HepG2 (cell line): ENCODE data around the gene SPTSSA. TPM values are rescaled to one million over a fixed set of nuclear protein-coding genes. Genes with fewer than 3 reads are reported as not detected.

Source experiments
- HDAC2 ChIP-seq: sonication (generic); formaldehyde crosslinking; IDR thresholded peaks from 2 replicates; pipeline ENCODE4 v1.4.0; 2020; ENCODE audit warnings: missing genetic modification reagents
- SATB2 ChIP-seq: sonication (generic); formaldehyde crosslinking; IDR thresholded peaks from 2 replicates; pipeline ENCODE4 v1.5.0; 2020; ENCODE audit warnings: missing genetic modification reagents
- SMAD3 ChIP-seq: sonication (generic); formaldehyde crosslinking; IDR thresholded peaks from 2 replicates; pipeline ENCODE4 v1.4.0; 2020; ENCODE audit warnings: missing genetic modification reagents
- SNAPC4 ChIP-seq: sonication (generic); formaldehyde crosslinking; IDR thresholded peaks from 2 replicates; pipeline ENCODE4 v1.4.0; 2020; ENCODE audit warnings: mild to moderate bottlenecking, missing genetic modification reagents
- THAP7 ChIP-seq: sonication (generic); formaldehyde crosslinking; IDR thresholded peaks from 2 replicates; pipeline ENCODE4 v1.8.1; 2023; ENCODE audit warnings: mild to moderate bottlenecking, missing genetic modification reagents
- ZBTB43 ChIP-seq: sonication (generic); formaldehyde crosslinking; conservative IDR thresholded peaks from 2 replicates; pipeline ENCODE4 v1.4.0; 2020; ENCODE audit warnings: missing genetic modification reagents
- ZNF138 ChIP-seq: sonication (generic); formaldehyde crosslinking; IDR thresholded peaks from 2 replicates; pipeline ENCODE4 v1.5.0; 2020; ENCODE audit warnings: mild to moderate bottlenecking, low read depth, missing genetic modification reagents
- ZNF407 ChIP-seq: sonication (generic); formaldehyde crosslinking; IDR thresholded peaks from one replicate; pipeline ENCODE4 v1.5.1; 2020; ENCODE audit warnings: mild to moderate bottlenecking, missing genetic modification reagents; ENCODE audit errors: not compliant biosample characterization
- ZNF431 ChIP-seq: sonication (generic); formaldehyde crosslinking; IDR thresholded peaks from 2 replicates; pipeline ENCODE4 v1.9.0; 2022; ENCODE audit warnings: missing genetic modification reagents, low read depth, mild to moderate bottlenecking, borderline replicate concordance
- ZNF674 ChIP-seq: sonication (generic); formaldehyde crosslinking; IDR thresholded peaks from 2 replicates; pipeline ENCODE4 v1.5.0; 2020; ENCODE audit warnings: low read depth, mild to moderate bottlenecking, missing genetic modification reagents
- ZSCAN12 ChIP-seq: sonication (generic); formaldehyde crosslinking; IDR thresholded peaks from 2 replicates; pipeline ENCODE4 v1.9.0; 2021; ENCODE audit warnings: mild to moderate bottlenecking, missing genetic modification reagents
- polyA plus RNA-seq, 8 experiments: library from polyadenylated mRNA; depleted of rRNA in 3 of 8; stranded (reverse) in 7 of 8; unstranded in 1 of 8; fragments of >200 nt; fragmentation: Illumina TruSeq in 4 of 8; extraction: Trizol in 4 of 8; gene quantifications; 2 replicates each; pipeline versions ENCODE4 v1.2.1 to v1.2.3, GENCODE V29; 2011 to 2016; ENCODE audit warnings: low read depth in 4 of 8, missing spikeins in 1 of 8, mixed read lengths in 1 of 8; ENCODE audit not compliant: insufficient read depth in 1 of 8
- total RNA-seq, 5 experiments: library from RNA; depleted of rRNA; stranded (reverse); fragments of >200 nt; fragmentation: Illumina TruSeq; extraction: Trizol; gene quantifications; 2 replicates each; pipeline ENCODE4 v1.2.3, GENCODE V29; 2016; ENCODE audit warnings: low read depth in 1 of 5

The SPTSSA gene
- total and polyA plus RNA-seq, 2 of the 13 experiments (the other 11 are each of a cell fraction or from before 2014, with no cell fraction given): 19.1 to 86.1 TPM

- TF ChIP-seq ZSCAN12 (0 out of 2 replicates have a peak, but pooled peaks have one; percentile 9), ZNF431 (CRISPR knock-in tag) (no peak), ZNF138 (0 out of 2 replicates have a peak, but pooled peaks have one; percentile 17), ZNF407 (CRISPR knock-in tag) (no peak), ZNF674 (CRISPR knock-in tag) (no peak), SMAD3 (peak; percentile 30), THAP7 (CRISPR knock-in tag) (no peak; the same call in 1 of the 2 replicates), ZBTB43 (peak; percentile 21; the same call in 1 of the 2 replicates), SNAPC4 (CRISPR knock-in tag) (peak; percentile 78; the same call in 1 of the 2 replicates), SATB2 (no peak), HDAC2 (CRISPR knock-in tag) (peak; percentile 68; the same call in 1 of the 2 replicates)
Observed at GRCh38 chr14:34461334-34462131, 507 bp downstream of the SPTSSA start (continued).
